CMK (cell line): ENCODE measurements around the gene RRH.

ENCODE experiments used
- DNase-seq: peaks from one replicate; pipeline ENCODE4 v3.0.0-alpha.2; 2010; ENCODE audit warnings: low read depth

The RRH gene

GRCh38 chr4:109887071-109887470, 59.3 kb downstream of the RRH start:
- no peak for DNase-seq

- DNase-seq, result no peak
These were observed 62.3 kb downstream of the RRH start for GRCh38 chr4:109890076-109890475.
